ENCODE measurements around the gene NES. TPM values are rescaled to one million over a fixed set of nuclear protein-coding genes. Genes with fewer than 3 reads are reported as not detected.
A peak's percentile ranks its signal among the peaks of the same experiment; 100 is the strongest.
"Not testable (repeated sequence)": the region's sequence is repeated elsewhere in the genome, so short reads cannot be mapped to it uniquely, and the experiment has no call there.

The NES gene
- total and polyA plus RNA-seq, 10 donors: 4.3 to 146 (median 52.3) TPM

GRCh38 chr1:156639601-156640101, 37.6 kb downstream of the NES start:
- intact Hi-C loops (cut with DNase I; ENCODE audit: low total_unique reads): no loop called here
- H3K36me3 ChIP-seq: no peaks in the 10 kb centered on the region
- no peak overlapping the region for H3K27ac ChIP-seq
- DNase-seq: no peak
- TF ChIP-seq POLR2AphosphoS5 (IDR thresholded peaks at IDR 0.05) (no peak), CTCF (IDR thresholded peaks at IDR 0.05 in 8 of 11, conservative IDR thresholded peaks at IDR 0.05 in 3 of 11) (no peak), POLR2A (IDR thresholded peaks at IDR 0.05) (no peak)
- 44 to 64% (median 61%) methylated on average over 6 of the region's 6 CpGs for WGBS, 5 donors
- peaks cover 5 to 25% (median 15%) of the 10 kb centered on the region in 6 donors for H3K4me1 ChIP-seq
- H3K4me3 ChIP-seq: no peak overlapping the region
- peaks cover 8 to 100% (median 54%) of the 10 kb centered on the region in 7 donors for H3K27me3 ChIP-seq (replicated peaks in 1 of 7)
- no peaks in the 10 kb centered on the region for H3K9me3 ChIP-seq

- Histone ChIP-seq H3K27me3 (replicated peaks in 1 of 7) (peaks cover 8 to 100% (median 53%) of the 10 kb centered on the region in 7 donors), H3K9me3 (no peaks in the 10 kb centered on the region), H3K27ac (no peak overlapping the region), H3K4me3 (no peak overlapping the region), H3K4me1 (peaks cover 5 to 18% (median 15%) of the 10 kb centered on the region in 6 donors), H3K36me3 (no peaks in the 10 kb centered on the region)
- 57 to 78% (median 70%) methylated on average over 7 to 8 of the region's 8 CpGs for WGBS, 5 donors
- no peak for TF ChIP-seq POLR2A (IDR thresholded peaks at IDR 0.05)
- no peak for TF ChIP-seq POLR2AphosphoS5 (IDR thresholded peaks at IDR 0.05)
- TF ChIP-seq CTCF (IDR thresholded peaks at IDR 0.05 in 8 of 11, conservative IDR thresholded peaks at IDR 0.05 in 3 of 11): no peak
- DNase-seq: no peak
- intact Hi-C loops (cut with DNase I; ENCODE audit: low total_unique reads): no loop called here
Measured at GRCh38 chr1:156638189-156638985, 38.8 kb downstream of the NES start.

GRCh38 chr1:156632355-156632754, 44.9 kb downstream of the NES start:
- H3K4me3 ChIP-seq: no peak overlapping the region
- no peak overlapping the region for H3K27ac ChIP-seq
- H3K4me1 ChIP-seq: no peaks in the 10 kb centered on the region
- peaks cover 0 to 96% (median 17%) of the 10 kb centered on the region in 7 donors for H3K27me3 ChIP-seq (replicated peaks in 1 of 7)
- TF ChIP-seq CTCF (IDR thresholded peaks at IDR 0.05 in 8 of 11, conservative IDR thresholded peaks at IDR 0.05 in 3 of 11): no peak
- 54 to 74% (median 69%) methylated on average over 3 of the region's 3 CpGs for whole genome bisulfite sequencing, 5 donors
- intact Hi-C loops (cut with DNase I; ENCODE audit: low total_unique reads): no loop called here
- no peaks in the 10 kb centered on the region for H3K36me3 ChIP-seq
- H3K9me3 ChIP-seq: no peaks in the 10 kb centered on the region
- DNase-seq: peak; percentile 22

- H3K4me1 ChIP-seq; H3K9me3 ChIP-seq; intact Hi-C loops (cut with DNase I; ENCODE audit: low total_unique reads); H3K27ac ChIP-seq; DNase-seq; H3K36me3 ChIP-seq; H3K4me3 ChIP-seq: not testable (repeated sequence)
- 51 to 62% (median 54%) methylated on average over 9 of the region's 9 CpGs for WGBS, 5 donors
- H3K27me3 ChIP-seq (replicated peaks in 1 of 7): peaks cover 0 to 96% (median 25%) of the 10 kb centered on the region in 7 donors
Measured at GRCh38 chr1:156631152-156631551, 46.1 kb downstream of the NES start.

All from spleen (tissue), 11 donors.